ENCODE results near the gene BPIFA2.

GRCh38 chr20:33176101-33176500 lies 8.1 kb downstream of the BPIFA2 start:
- TF ChIP-seq CTCF (IDR thresholded peaks at IDR 0.05; ENCODE audit: low read depth, low read length) (no peak), EZH2phosphoT487 (IDR thresholded peaks at IDR 0.05; ENCODE audit: low read depth) (no peak)

Measured in OCI-LY3 (cell line).